Measurements from ENCODE around the gene CDON. TPM values are rescaled to one million over a fixed set of nuclear protein-coding genes. Genes with fewer than 3 reads are reported as not detected.

The CDON gene
- total RNA-seq, 1 experiment from 2014 or later: 17.2 TPM

- Histone ChIP-seq H3K56ac (ENCODE audit: insufficient read length, low read depth, low read length) (no peak overlapping the region), H2BK5ac (ENCODE audit: insufficient read length, low read length) (no peak overlapping the region), H2BK120ac (ENCODE audit: low read depth, low read length, poor library complexity, severe bottlenecking) (no peak overlapping the region), H3K4me1 (ENCODE audit: insufficient read depth, low read length) (peaks cover 23% of the 10 kb centered on the region), H3K9me3 (ENCODE audit: control insufficient read depth, low read depth, low read length) (no peaks in the 10 kb centered on the region), H3K4me2 (ENCODE audit: insufficient read depth, insufficient read length, low read length) (no peak overlapping the region), H4K91ac (ENCODE audit: insufficient read length, low read depth, low read length) (no peak overlapping the region), H2AFZ (ENCODE audit: low read length) (no peak overlapping the region), H3K79me2 (ENCODE audit: insufficient read depth, low read length) (no peaks in the 10 kb centered on the region), H3K23me2 (ENCODE audit: insufficient read length, low read depth, low read length, poor library complexity, severe bottlenecking) (no peaks in the 10 kb centered on the region), H2AK5ac (ENCODE audit: insufficient read length, low read length) (no peak overlapping the region), H4K5ac (ENCODE audit: insufficient read length, low read depth, low read length) (no peak overlapping the region), H3K27me3 (ENCODE audit: insufficient read depth, low read length) (no peaks in the 10 kb centered on the region), H2BK15ac (ENCODE audit: low read depth, low read length) (no peak overlapping the region), H3T11ph (ENCODE audit: low read length) (no peak overlapping the region), H3K18ac (ENCODE audit: insufficient read length, low read depth, low read length) (no peak overlapping the region), H3K27ac (ENCODE audit: insufficient read length, low read depth, low read length) (no peak overlapping the region), H3K14ac (ENCODE audit: insufficient read depth, low read length) (no peak overlapping the region), H4K20me1 (ENCODE audit: control insufficient read depth, insufficient read depth, insufficient read length) (no peaks in the 10 kb centered on the region), H2BK12ac (ENCODE audit: insufficient read length, low read depth, low read length) (no peak overlapping the region), H3K79me1 (ENCODE audit: insufficient read depth, low read depth, low read length, poor library complexity, severe bottlenecking) (no peaks in the 10 kb centered on the region), H3K23ac (ENCODE audit: insufficient read length, low read depth, low read length) (no peak overlapping the region), H4K8ac (replicated peaks; ENCODE audit: insufficient read length, low read depth, low read length) (no peak overlapping the region), H2BK20ac (ENCODE audit: low read depth, low read length, poor library complexity, severe bottlenecking) (no peak overlapping the region), H3K9ac (ENCODE audit: extremely low read depth, insufficient read length, low read length) (no peak overlapping the region), H3K4ac (ENCODE audit: low read depth, low read length) (no peak overlapping the region)
- Mint-ChIP-seq H3K4me1 (peaks cover 58 to 71% of the 10 kb centered on the region in 2 experiments), H3K27me3 (ENCODE audit: low read depth) (no peaks in the 10 kb centered on the region; the same call in 1 of the 2 replicates), H3K27ac (peak overlapping the region in 2 of 3 experiments; percentile 8 to 93; a peak in 3 of 7 replicates), H3K4me3 (peak overlapping the region in 1 of 2 experiments; percentile 4; a peak in 1 of 5 replicates), H3K36me3 (ENCODE audit: insufficient read depth in 1 of 3, low read depth in 3 of 3) (no peaks in the 10 kb centered on the region), H3K9me3 (no peaks in the 10 kb centered on the region; a peak in 1 of 5 replicates)
- no CpG with 5 or more reads among the region's 6 CpGs for WGBS (ENCODE audit: extremely low coverage, insufficient read length, low lambda C conversion rate)
- DNase-seq: peak; percentile 78
- peak; percentile 46; the same call in 2 of the 3 replicates for TF ChIP-seq CTCF (conservative IDR thresholded peaks at IDR 0.05)
Measured at GRCh38 chr11:126079621-126080124, 17.0 kb upstream of the CDON start.

Measured in H9 (cell line).